ENCODE measurements around the gene TMEM54.

- no peak for TF ChIP-seq CTCF (IDR thresholded peaks at IDR 0.05)
- TF ChIP-seq POLR2A (IDR thresholded peaks at IDR 0.05) = no peak
Observed at GRCh38 chr1:32944180-32944579, 43.0 kb upstream of the TMEM54 start.

Measured in prostate gland (tissue), 2 donors.